Measurements from ENCODE around the gene PPIF. TPM values are rescaled to one million over a fixed set of nuclear protein-coding genes. Genes with fewer than 3 reads are reported as not detected.

The PPIF gene
- total and polyA plus RNA-seq, 2 of the 13 experiments (the other 11 are each of a cell fraction or from before 2014, with no cell fraction given), result 147 to 157 TPM

DNA sequence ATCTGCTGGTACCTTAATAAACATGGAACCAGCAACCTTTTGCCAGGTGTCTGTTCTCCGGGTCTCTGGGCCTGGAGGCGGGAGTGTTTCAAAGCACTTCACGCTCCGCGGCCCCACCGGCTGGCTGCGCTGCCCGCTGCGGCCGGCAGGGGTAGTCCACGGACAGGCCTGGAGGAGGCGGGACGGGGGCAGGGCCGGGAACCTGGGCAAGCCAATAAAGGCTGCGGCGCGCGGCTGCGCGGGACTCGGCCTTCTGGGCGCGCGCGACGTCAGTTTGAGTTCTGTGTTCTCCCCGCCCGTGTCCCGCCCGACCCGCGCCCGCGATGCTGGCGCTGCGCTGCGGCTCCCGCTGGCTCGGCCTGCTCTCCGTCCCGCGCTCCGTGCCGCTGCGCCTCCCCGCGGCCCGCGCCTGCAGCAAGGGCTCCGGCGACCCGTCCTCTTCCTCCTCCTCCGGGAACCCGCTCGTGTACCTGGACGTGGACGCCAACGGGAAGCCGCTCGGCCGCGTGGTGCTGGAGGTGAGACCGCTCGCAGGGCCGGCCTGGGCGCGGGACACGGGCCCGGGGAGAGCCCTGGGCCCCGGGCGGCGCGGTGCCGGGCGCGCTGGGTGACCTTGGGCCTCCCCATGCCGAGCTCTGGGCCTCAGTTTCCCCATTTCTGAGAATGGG lies at the start of gene PPIF (continued):
- TF ChIP-seq, protein P1, sequence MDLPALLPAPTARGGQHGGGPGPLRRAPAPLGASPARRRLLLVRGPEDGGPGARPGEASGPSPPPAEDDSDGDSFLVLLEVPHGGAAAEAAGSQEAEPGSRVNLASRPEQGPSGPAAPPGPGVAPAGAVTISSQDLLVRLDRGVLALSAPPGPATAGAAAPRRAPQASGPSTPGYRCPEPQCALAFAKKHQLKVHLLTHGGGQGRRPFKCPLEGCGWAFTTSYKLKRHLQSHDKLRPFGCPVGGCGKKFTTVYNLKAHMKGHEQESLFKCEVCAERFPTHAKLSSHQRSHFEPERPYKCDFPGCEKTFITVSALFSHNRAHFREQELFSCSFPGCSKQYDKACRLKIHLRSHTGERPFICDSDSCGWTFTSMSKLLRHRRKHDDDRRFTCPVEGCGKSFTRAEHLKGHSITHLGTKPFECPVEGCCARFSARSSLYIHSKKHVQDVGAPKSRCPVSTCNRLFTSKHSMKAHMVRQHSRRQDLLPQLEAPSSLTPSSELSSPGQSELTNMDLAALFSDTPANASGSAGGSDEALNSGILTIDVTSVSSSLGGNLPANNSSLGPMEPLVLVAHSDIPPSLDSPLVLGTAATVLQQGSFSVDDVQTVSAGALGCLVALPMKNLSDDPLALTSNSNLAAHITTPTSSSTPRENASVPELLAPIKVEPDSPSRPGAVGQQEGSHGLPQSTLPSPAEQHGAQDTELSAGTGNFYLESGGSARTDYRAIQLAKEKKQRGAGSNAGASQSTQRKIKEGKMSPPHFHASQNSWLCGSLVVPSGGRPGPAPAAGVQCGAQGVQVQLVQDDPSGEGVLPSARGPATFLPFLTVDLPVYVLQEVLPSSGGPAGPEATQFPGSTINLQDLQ (CRISPR knock-in tag; IDR thresholded peaks at IDR 0.05), result peak; percentile 89; the same call in 1 of the 2 replicates
- peak; percentile 66 for TF ChIP-seq SP2 (CRISPR knock-in tag; IDR thresholded peaks at IDR 0.05)
- no peak for TF ChIP-seq ZNF430 (CRISPR knock-in tag; IDR thresholded peaks at IDR 0.05)
- peak; percentile 57 for TF ChIP-seq NFYC (CRISPR knock-in tag; IDR thresholded peaks at IDR 0.05)
- TF ChIP-seq, protein P2, sequence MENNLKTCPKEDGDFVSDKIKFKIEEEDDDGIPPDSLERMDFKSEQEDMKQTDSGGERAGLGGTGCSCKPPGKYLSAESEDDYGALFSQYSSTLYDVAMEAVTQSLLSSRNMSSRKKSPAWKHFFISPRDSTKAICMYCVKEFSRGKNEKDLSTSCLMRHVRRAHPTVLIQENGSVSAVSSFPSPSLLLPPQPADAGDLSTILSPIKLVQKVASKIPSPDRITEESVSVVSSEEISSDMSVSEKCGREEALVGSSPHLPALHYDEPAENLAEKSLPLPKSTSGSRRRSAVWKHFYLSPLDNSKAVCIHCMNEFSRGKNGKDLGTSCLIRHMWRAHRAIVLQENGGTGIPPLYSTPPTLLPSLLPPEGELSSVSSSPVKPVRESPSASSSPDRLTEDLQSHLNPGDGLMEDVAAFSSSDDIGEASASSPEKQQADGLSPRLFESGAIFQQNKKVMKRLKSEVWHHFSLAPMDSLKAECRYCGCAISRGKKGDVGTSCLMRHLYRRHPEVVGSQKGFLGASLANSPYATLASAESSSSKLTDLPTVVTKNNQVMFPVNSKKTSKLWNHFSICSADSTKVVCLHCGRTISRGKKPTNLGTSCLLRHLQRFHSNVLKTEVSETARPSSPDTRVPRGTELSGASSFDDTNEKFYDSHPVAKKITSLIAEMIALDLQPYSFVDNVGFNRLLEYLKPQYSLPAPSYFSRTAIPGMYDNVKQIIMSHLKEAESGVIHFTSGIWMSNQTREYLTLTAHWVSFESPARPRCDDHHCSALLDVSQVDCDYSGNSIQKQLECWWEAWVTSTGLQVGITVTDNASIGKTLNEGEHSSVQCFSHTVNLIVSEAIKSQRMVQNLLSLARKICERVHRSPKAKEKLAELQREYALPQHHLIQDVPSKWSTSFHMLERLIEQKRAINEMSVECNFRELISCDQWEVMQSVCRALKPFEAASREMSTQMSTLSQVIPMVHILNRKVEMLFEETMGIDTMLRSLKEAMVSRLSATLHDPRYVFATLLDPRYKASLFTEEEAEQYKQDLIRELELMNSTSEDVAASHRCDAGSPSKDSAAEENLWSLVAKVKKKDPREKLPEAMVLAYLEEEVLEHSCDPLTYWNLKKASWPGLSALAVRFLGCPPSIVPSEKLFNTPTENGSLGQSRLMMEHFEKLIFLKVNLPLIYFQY (CRISPR knock-in tag; IDR thresholded peaks at IDR 0.05; ENCODE audit: borderline replicate concordance), result peak; percentile 17; the same call in 1 of the 2 replicates
- TF ChIP-seq, protein P3, sequence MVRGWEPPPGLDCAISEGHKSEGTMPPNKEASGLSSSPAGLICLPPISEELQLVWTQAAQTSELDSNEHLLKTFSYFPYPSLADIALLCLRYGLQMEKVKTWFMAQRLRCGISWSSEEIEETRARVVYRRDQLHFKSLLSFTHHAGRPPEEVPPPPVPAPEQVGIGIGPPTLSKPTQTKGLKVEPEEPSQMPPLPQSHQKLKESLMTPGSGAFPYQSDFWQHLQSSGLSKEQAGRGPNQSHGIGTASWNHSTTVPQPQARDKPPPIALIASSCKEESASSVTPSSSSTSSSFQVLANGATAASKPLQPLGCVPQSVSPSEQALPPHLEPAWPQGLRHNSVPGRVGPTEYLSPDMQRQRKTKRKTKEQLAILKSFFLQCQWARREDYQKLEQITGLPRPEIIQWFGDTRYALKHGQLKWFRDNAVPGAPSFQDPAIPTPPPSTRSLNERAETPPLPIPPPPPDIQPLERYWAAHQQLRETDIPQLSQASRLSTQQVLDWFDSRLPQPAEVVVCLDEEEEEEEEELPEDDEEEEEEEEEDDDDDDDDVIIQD (CRISPR knock-in tag; IDR thresholded peaks at IDR 0.05; ENCODE audit: low read depth), result no peak
- 0 out of 2 replicates have a peak, but pooled peaks have one; percentile 29 for TF ChIP-seq FOSL2 (CRISPR knock-in tag; IDR thresholded peaks at IDR 0.05)
- TF ChIP-seq GABPB1 (CRISPR knock-in tag; IDR thresholded peaks at IDR 0.05), result no peak
- TF ChIP-seq, protein P4, sequence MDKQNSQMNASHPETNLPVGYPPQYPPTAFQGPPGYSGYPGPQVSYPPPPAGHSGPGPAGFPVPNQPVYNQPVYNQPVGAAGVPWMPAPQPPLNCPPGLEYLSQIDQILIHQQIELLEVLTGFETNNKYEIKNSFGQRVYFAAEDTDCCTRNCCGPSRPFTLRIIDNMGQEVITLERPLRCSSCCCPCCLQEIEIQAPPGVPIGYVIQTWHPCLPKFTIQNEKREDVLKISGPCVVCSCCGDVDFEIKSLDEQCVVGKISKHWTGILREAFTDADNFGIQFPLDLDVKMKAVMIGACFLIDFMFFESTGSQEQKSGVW (CRISPR knock-in tag; IDR thresholded peaks at IDR 0.05; ENCODE audit: borderline replicate concordance), result no peak
- TF ChIP-seq, protein P5, sequence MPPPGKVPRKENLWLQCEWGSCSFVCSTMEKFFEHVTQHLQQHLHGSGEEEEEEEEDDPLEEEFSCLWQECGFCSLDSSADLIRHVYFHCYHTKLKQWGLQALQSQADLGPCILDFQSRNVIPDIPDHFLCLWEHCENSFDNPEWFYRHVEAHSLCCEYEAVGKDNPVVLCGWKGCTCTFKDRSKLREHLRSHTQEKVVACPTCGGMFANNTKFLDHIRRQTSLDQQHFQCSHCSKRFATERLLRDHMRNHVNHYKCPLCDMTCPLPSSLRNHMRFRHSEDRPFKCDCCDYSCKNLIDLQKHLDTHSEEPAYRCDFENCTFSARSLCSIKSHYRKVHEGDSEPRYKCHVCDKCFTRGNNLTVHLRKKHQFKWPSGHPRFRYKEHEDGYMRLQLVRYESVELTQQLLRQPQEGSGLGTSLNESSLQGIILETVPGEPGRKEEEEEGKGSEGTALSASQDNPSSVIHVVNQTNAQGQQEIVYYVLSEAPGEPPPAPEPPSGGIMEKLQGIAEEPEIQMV (CRISPR knock-in tag; IDR thresholded peaks at IDR 0.05; ENCODE audit: low read depth), result peak; percentile 80
- TF ChIP-seq, protein P6, sequence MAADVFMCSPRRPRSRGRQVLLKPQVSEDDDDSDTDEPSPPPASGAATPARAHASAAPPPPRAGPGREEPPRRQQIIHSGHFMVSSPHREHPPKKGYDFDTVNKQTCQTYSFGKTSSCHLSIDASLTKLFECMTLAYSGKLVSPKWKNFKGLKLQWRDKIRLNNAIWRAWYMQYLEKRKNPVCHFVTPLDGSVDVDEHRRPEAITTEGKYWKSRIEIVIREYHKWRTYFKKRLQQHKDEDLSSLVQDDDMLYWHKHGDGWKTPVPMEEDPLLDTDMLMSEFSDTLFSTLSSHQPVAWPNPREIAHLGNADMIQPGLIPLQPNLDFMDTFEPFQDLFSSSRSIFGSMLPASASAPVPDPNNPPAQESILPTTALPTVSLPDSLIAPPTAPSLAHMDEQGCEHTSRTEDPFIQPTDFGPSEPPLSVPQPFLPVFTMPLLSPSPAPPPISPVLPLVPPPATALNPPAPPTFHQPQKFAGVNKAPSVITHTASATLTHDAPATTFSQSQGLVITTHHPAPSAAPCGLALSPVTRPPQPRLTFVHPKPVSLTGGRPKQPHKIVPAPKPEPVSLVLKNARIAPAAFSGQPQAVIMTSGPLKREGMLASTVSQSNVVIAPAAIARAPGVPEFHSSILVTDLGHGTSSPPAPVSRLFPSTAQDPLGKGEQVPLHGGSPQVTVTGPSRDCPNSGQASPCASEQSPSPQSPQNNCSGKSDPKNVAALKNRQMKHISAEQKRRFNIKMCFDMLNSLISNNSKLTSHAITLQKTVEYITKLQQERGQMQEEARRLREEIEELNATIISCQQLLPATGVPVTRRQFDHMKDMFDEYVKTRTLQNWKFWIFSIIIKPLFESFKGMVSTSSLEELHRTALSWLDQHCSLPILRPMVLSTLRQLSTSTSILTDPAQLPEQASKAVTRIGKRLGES (CRISPR knock-in tag; IDR thresholded peaks at IDR 0.05; ENCODE audit: borderline replicate concordance), result 0 out of 2 replicates have a peak, but pooled peaks have one; percentile 6
- peak; percentile 71 for TF ChIP-seq YY1 (IDR thresholded peaks at IDR 0.05; ENCODE audit: insufficient read depth, insufficient replicate concordance, low read depth, low read length)
- no peak for TF ChIP-seq ZNF350 (CRISPR knock-in tag; IDR thresholded peaks at IDR 0.05; ENCODE audit: borderline replicate concordance, low read depth)
- TF ChIP-seq IKZF4 (CRISPR knock-in tag; IDR thresholded peaks at IDR 0.05; ENCODE audit: borderline replicate concordance, low read depth, not compliant biosample characterization), result peak; percentile 27

Data from HepG2 (cell line).